CD14-positive monocyte (primary cell): ENCODE measurements around the gene PTGES2. TPM values are rescaled to one million over a fixed set of nuclear protein-coding genes. Genes with fewer than 3 reads are reported as not detected.
A peak's percentile ranks its signal among the peaks of the same experiment; 100 is the strongest.
"Not testable (repeated sequence)": the region's sequence is repeated elsewhere in the genome, so short reads cannot be mapped to it uniquely, and the experiment has no call there.

Source experiments
- DNase-seq, 3 donors: peaks; one replicate each; pipeline ENCODE4 v3.0.0-alpha.2; 2011 to 2022
- H2AFZ ChIP-seq: 2 replicates; pipeline ENCODE4 v1.6.0; 2012; ENCODE audit warnings: mild to moderate bottlenecking, low read depth, low read length, inconsistent platforms; ENCODE audit not compliant: insufficient read depth, poor library complexity, severe bottlenecking
- H3K27ac ChIP-seq, 2 donors: 1 replicate in 1 of 2; 2 replicates in 1 of 2; pipeline ENCODE4 v1.5.1; 2012 to 2013; ENCODE audit warnings: low read length in 2 of 2, control low read depth in 1 of 2, inconsistent platforms in 1 of 2, low read depth in 1 of 2, mild to moderate bottlenecking in 1 of 2
- H3K27me3 ChIP-seq, 2 donors: one replicate each; pipeline versions ENCODE4 v1.6.0 to v1.6.1; 2011 to 2013; ENCODE audit warnings: low read length in 2 of 2; ENCODE audit not compliant: control insufficient read depth in 2 of 2, insufficient read depth in 2 of 2
- H3K36me3 ChIP-seq, 2 donors: replicated peaks in 1 of 2; 1 replicate in 1 of 2; 2 replicates in 1 of 2; pipeline versions ENCODE4 v1.5.1 to v1.6.1; 2012 to 2013; ENCODE audit warnings: low read length in 2 of 2, control low read depth in 1 of 2, inconsistent platforms in 1 of 2, mild to moderate bottlenecking in 1 of 2; ENCODE audit not compliant: insufficient read depth in 2 of 2, control insufficient read depth in 1 of 2
- H3K4me1 ChIP-seq, 2 donors: 1 replicate in 1 of 2; 2 replicates in 1 of 2; pipeline versions ENCODE4 v1.5.1 to v1.6.1; 2012 to 2013; ENCODE audit warnings: low read length in 2 of 2, control low read depth in 1 of 2, inconsistent platforms in 1 of 2, mild to moderate bottlenecking in 1 of 2, moderate library complexity in 1 of 2; ENCODE audit not compliant: insufficient read depth in 2 of 2, control insufficient read depth in 1 of 2
- H3K4me2 ChIP-seq: replicated peaks from 2 replicates; pipeline ENCODE3; 2012; ENCODE audit warnings: low read length, moderate library complexity, mild to moderate bottlenecking; ENCODE audit not compliant: poor library complexity, severe bottlenecking; ENCODE audit errors: extremely low read depth
- H3K4me3 ChIP-seq, 3 experiments: fragments of 200-600 bp in 1 of 3; sonication (generic) in 1 of 3; replicated peaks in 1 of 3; 1 replicate in 2 of 3; 2 replicates in 1 of 3; pipeline ENCODE4 v1.5.1; 2011 to 2013; ENCODE audit warnings: low read length in 3 of 3, mild to moderate bottlenecking in 3 of 3, control low read depth in 2 of 3, low read depth in 2 of 3, inconsistent platforms in 1 of 3, moderate library complexity in 1 of 3
- H3K79me2 ChIP-seq: 2 replicates; pipeline ENCODE4 v1.6.0; 2012; ENCODE audit warnings: mild to moderate bottlenecking, control low read depth, inconsistent platforms, low read length, moderate library complexity; ENCODE audit not compliant: insufficient read depth
- H3K9ac ChIP-seq: 2 replicates; pipeline ENCODE4 v1.6.0; 2017; ENCODE audit warnings: low read length, mild to moderate bottlenecking; ENCODE audit not compliant: insufficient read depth, poor library complexity, severe bottlenecking
- H3K9me3 ChIP-seq, 2 donors: replicated peaks in 1 of 2; 1 replicate in 1 of 2; 2 replicates in 1 of 2; pipeline versions ENCODE4 v1.5.1 to v1.6.1; 2012 to 2013; ENCODE audit warnings: low read length in 2 of 2, control low read depth in 1 of 2; ENCODE audit not compliant: control insufficient read depth in 1 of 2, insufficient read depth in 1 of 2
- H4K20me1 ChIP-seq: 2 replicates; pipeline ENCODE4 v1.6.0; 2012; ENCODE audit warnings: mild to moderate bottlenecking, low read length, control low read depth, moderate library complexity; ENCODE audit not compliant: insufficient read depth
- H3K27ac Mint-ChIP-seq, 7 donors: one replicate each; pipeline ENCODE4 v1.8.0; 2020; ENCODE audit warnings: mild to moderate bottlenecking in 7 of 7, mixed read lengths in 7 of 7, moderate library complexity in 6 of 7, inconsistent platforms in 2 of 7
- H3K27me3 Mint-ChIP-seq, 3 donors: one replicate each; pipeline ENCODE4 v1.8.0; 2021 to 2022; ENCODE audit warnings: low read depth in 3 of 3, mild to moderate bottlenecking in 3 of 3, mixed read lengths in 3 of 3, moderate library complexity in 3 of 3, inconsistent platforms in 1 of 3
- H3K36me3 Mint-ChIP-seq, 2 donors: one replicate each; pipeline ENCODE4 v1.8.0; 2020; ENCODE audit warnings: mixed read lengths in 2 of 2, inconsistent platforms in 1 of 2, mild to moderate bottlenecking in 1 of 2
- H3K4me1 Mint-ChIP-seq: one replicate; pipeline ENCODE4 v1.8.0; 2020; ENCODE audit warnings: mild to moderate bottlenecking, mixed read lengths
- H3K4me3 Mint-ChIP-seq, 2 donors: one replicate each; pipeline ENCODE4 v1.8.0; 2020; ENCODE audit warnings: mild to moderate bottlenecking in 2 of 2, mixed read lengths in 2 of 2, moderate library complexity in 1 of 2
- H3K9me3 Mint-ChIP-seq, 7 donors: one replicate each; pipeline ENCODE4 v1.8.0; 2020 to 2022; ENCODE audit warnings: mixed read lengths in 7 of 7, mild to moderate bottlenecking in 6 of 7, moderate library complexity in 6 of 7, inconsistent platforms in 2 of 7
- WGBS: methylation state at CpG from one replicate; pipeline ENCODE4 v1.1.5; 2013; ENCODE audit warnings: missing lambda C conversion rate; ENCODE audit not compliant: insufficient coverage; 5-methylcytosine and 5-hydroxymethylcytosine counted together
- intact Hi-C, 2 donors: fragments of 100-400 bp; cut with micrococcal nuclease; formaldehyde crosslinking; loops; one replicate each; pipeline versions ENCODE4 v1.15.0 to v1.15.1; 2023
- polyA plus RNA-seq, 3 donors: library from polyadenylated mRNA; depleted of rRNA in 1 of 3; unstranded in 2 of 3; stranded (reverse) in 1 of 3; fragments of 300-500 nt in 2 of 3; fragments of >200 nt in 1 of 3; fragmentation: Illumina TruSeq in 2 of 3; gene quantifications; 1 replicate in 2 of 3; 2 replicates in 1 of 3; pipeline ENCODE4 v1.2.3, GENCODE V29; 2012 to 2021
- TF ChIP-seq, protein P1 (sequence below): fragments of 200-600 bp; IDR thresholded peaks from one replicate; pipeline ENCODE4 v1.8.0; 2022; ENCODE audit warnings: antibody characterized with exemption, mild to moderate bottlenecking

Gene PTGES2
- polyA plus RNA-seq, 3 donors, result 42.0 to 71.5 (median 49.4) TPM

DNA sequence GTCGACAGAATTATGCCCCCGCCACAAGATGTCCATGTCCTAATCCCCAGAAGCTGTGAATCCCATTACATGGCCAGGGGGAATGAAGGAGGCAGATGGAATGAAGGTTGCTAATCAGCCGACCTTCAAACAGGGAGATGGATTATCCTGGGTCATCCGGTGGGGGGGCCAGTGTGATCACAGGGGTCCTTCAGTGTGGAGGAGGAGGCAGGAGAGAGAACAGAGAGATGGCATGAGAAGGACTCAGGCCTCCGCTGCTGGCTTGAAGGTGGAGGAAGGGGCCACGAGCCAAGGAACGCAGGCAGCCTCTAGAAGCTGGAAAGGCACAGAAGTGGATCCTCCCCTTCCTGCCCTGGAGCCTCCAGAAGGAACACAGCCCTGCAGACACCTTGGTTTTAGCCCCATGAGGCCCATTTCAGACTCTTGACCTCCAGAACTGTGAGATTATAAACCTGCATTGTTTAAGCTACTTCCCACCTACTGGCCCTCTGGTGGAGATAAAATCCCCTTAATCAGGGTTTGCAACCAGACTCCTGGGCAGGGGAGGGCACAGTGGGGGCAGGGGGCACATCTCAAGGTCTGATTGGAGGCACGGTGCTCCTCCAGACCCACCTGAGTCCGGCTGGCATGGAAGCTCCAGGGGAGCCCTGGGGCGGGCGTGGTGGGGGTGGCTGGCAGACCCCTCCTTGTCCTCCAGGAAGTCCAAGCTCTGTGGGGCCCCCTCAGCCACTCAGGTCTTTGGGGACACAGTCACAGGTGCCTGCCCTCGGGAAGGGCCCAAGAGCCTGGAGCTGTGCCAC, 13.8 kb downstream of the PTGES2 start:
- Mint-ChIP-seq H3K36me3 (peaks cover 19 to 26% of the 10 kb centered on the region in 2 donors), H3K4me1 (peaks cover 15% of the 10 kb centered on the region), H3K27ac (peak overlapping the region in 2 of 7 donors; percentile 3 to 57), H3K4me3 (no peak overlapping the region), H3K9me3 (peaks cover 0 to 2% (median 0%) of the 10 kb centered on the region in 7 donors), H3K27me3 (peaks cover 0 to 6% (median 3%) of the 10 kb centered on the region in 3 donors)
- peaks cover 3% of the 10 kb centered on the region for H4K20me1 ChIP-seq
- intact Hi-C loops, result no loop called here
- TF ChIP-seq, protein P1, sequence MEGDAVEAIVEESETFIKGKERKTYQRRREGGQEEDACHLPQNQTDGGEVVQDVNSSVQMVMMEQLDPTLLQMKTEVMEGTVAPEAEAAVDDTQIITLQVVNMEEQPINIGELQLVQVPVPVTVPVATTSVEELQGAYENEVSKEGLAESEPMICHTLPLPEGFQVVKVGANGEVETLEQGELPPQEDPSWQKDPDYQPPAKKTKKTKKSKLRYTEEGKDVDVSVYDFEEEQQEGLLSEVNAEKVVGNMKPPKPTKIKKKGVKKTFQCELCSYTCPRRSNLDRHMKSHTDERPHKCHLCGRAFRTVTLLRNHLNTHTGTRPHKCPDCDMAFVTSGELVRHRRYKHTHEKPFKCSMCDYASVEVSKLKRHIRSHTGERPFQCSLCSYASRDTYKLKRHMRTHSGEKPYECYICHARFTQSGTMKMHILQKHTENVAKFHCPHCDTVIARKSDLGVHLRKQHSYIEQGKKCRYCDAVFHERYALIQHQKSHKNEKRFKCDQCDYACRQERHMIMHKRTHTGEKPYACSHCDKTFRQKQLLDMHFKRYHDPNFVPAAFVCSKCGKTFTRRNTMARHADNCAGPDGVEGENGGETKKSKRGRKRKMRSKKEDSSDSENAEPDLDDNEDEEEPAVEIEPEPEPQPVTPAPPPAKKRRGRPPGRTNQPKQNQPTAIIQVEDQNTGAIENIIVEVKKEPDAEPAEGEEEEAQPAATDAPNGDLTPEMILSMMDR, result no peak
- peaks cover 8 to 17% of the 10 kb centered on the region in 2 donors for H3K4me1 ChIP-seq
- no peak overlapping the region for H2AFZ ChIP-seq
- no peaks in the 10 kb centered on the region for H3K9me3 ChIP-seq
- H3K9ac ChIP-seq, result no peak overlapping the region
- DNase-seq, result no peak
- H3K4me2 ChIP-seq, result no peak overlapping the region
- no peak overlapping the region for H3K4me3 ChIP-seq
- peaks cover 9 to 14% of the 10 kb centered on the region in 2 donors for H3K36me3 ChIP-seq
- no peak overlapping the region for H3K27ac ChIP-seq
- WGBS, result 99% methylated on average over 9 of the region's 12 CpGs
- no peaks in the 10 kb centered on the region for H3K79me2 ChIP-seq
- no peaks in the 10 kb centered on the region for H3K27me3 ChIP-seq

DNA sequence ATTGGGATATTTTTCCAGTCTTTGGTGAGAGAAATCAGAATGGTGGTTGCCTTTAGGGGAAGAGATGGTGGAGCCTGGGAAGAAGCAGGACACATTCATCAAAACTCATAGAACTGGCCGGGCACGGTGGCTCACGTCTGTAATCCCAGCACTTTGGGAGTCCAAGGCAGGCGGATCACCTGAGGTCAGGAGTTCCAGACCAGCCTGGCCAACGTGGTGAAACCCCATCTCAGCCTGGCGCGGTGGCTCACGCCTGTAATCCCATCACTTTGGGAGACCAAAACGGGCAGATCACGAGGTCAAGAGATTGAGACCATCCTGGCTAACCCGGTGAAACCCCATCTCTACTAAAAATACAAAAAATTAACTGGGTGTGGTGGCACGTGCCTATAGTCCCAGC, 15.8 kb downstream of the PTGES2 start:
- H3K79me2 ChIP-seq, H3K9me3 ChIP-seq, H3K4me1 Mint-ChIP-seq, H3K27me3 Mint-ChIP-seq, H3K27me3 ChIP-seq, DNase-seq, H3K27ac Mint-ChIP-seq, H2AFZ ChIP-seq, H3K4me3 Mint-ChIP-seq, H3K4me2 ChIP-seq, H3K4me3 ChIP-seq, H3K9ac ChIP-seq, H3K9me3 Mint-ChIP-seq, H3K27ac ChIP-seq, intact Hi-C loops: not testable (repeated sequence)
- H4K20me1 ChIP-seq, result peaks cover 18% of the 10 kb centered on the region
- peaks cover 29 to 34% of the 10 kb centered on the region in 2 donors for H3K36me3 ChIP-seq
- 92% methylated on average over 10 of the region's 12 CpGs for WGBS
- H3K4me1 ChIP-seq, result peaks cover 3 to 11% of the 10 kb centered on the region in 2 donors
- peaks cover 35 to 44% of the 10 kb centered on the region in 2 donors for H3K36me3 Mint-ChIP-seq
